ENCODE results near the gene MYADM. TPM values are rescaled to one million over a fixed set of nuclear protein-coding genes. Genes with fewer than 3 reads are reported as not detected.

Gene MYADM
- total and polyA plus RNA-seq, 4 donors, result 48.5 to 245 (median 79.1) TPM

- H3K9ac ChIP-seq (ENCODE audit: insufficient read depth in 1 of 2, low read length in 2 of 2), result no peak overlapping the region
- ATAC-seq (ENCODE audit: insufficient read depth, low FRiP score) (no peak), DNase-seq (no peak)
- no peak overlapping the region for H3K4me3 ChIP-seq
- H3K27ac ChIP-seq (ENCODE audit: low read depth in 1 of 2, low read length in 1 of 2), result no peak overlapping the region
- H3K4me1 ChIP-seq (ENCODE audit: control insufficient read depth in 5 of 5, insufficient read depth in 5 of 5, low read length in 5 of 5), result peaks cover 0 to 11% (median 4%) of the 10 kb centered on the region in 5 donors
- H3K27me3 ChIP-seq (ENCODE audit: control insufficient read depth in 3 of 3, insufficient read depth in 3 of 3, low read length in 2 of 3), result peaks cover 2 to 49% (median 41%) of the 10 kb centered on the region in 3 donors
- H3K36me3 ChIP-seq (ENCODE audit: control insufficient read depth in 4 of 4, insufficient read depth in 4 of 4, low read length in 4 of 4), result no peaks in the 10 kb centered on the region
- TF ChIP-seq, protein P1, sequence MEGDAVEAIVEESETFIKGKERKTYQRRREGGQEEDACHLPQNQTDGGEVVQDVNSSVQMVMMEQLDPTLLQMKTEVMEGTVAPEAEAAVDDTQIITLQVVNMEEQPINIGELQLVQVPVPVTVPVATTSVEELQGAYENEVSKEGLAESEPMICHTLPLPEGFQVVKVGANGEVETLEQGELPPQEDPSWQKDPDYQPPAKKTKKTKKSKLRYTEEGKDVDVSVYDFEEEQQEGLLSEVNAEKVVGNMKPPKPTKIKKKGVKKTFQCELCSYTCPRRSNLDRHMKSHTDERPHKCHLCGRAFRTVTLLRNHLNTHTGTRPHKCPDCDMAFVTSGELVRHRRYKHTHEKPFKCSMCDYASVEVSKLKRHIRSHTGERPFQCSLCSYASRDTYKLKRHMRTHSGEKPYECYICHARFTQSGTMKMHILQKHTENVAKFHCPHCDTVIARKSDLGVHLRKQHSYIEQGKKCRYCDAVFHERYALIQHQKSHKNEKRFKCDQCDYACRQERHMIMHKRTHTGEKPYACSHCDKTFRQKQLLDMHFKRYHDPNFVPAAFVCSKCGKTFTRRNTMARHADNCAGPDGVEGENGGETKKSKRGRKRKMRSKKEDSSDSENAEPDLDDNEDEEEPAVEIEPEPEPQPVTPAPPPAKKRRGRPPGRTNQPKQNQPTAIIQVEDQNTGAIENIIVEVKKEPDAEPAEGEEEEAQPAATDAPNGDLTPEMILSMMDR (IDR thresholded peaks at IDR 0.05; ENCODE audit: control extremely low read depth, extremely low read depth), result no peak
- H3K9me3 ChIP-seq (ENCODE audit: control insufficient read depth in 4 of 4, insufficient read depth in 3 of 4, low read length in 3 of 4), result no peaks in the 10 kb centered on the region
- 24 to 37% methylated on average over 12 of the region's 12 CpGs for WGBS, 2 donors
Measured at GRCh38 chr19:53884256-53884655, 16.6 kb downstream of the MYADM start.

DNA sequence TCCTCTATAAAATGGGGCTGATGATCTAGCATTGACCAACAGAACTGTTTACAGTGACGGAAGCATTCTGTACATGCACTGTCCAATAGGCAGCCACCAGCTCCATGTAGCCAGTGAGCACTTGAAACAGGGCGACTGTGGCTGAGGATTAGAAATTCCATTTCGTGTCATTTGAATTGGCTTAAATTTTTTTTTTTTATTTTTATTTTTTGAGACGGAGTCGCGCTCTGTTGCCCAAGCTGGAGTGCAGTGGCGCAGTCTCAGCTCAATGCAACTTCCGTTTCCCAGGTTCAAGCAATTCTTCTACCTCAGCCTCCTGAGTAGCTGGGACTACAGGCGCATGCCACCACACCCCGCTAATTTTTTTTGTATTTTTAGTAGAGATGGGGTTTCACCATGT is 17.4 kb downstream of the MYADM start:
- Histone ChIP-seq H3K9me3 (ENCODE audit: control insufficient read depth in 4 of 4, insufficient read depth in 3 of 4, low read length in 3 of 4) (no peaks in the 10 kb centered on the region), H3K9ac (ENCODE audit: insufficient read depth in 1 of 2, low read length in 2 of 2) (no peak overlapping the region), H3K27ac (ENCODE audit: low read depth in 1 of 2, low read length in 1 of 2) (no peak overlapping the region), H3K4me1 (ENCODE audit: control insufficient read depth in 5 of 5, insufficient read depth in 5 of 5, low read length in 5 of 5) (peaks cover 0 to 11% (median 3%) of the 10 kb centered on the region in 5 donors), H3K27me3 (ENCODE audit: control insufficient read depth in 3 of 3, insufficient read depth in 3 of 3, low read length in 2 of 3) (peaks cover 2 to 49% (median 36%) of the 10 kb centered on the region in 3 donors), H3K36me3 (ENCODE audit: control insufficient read depth in 4 of 4, insufficient read depth in 4 of 4, low read length in 4 of 4) (no peaks in the 10 kb centered on the region), H3K4me3 (no peak overlapping the region)
- WGBS, 2 donors, result 91 to 95% methylated on average over 10 of the region's 10 CpGs
- ATAC-seq (ENCODE audit: insufficient read depth, low FRiP score), result no peak
- no peak for DNase-seq
- TF ChIP-seq, protein P1 (IDR thresholded peaks at IDR 0.05; ENCODE audit: control extremely low read depth, extremely low read depth), result no peak

- Histone ChIP-seq H3K27ac (ENCODE audit: low read depth in 1 of 2, low read length in 1 of 2) (no peak overlapping the region), H3K36me3 (ENCODE audit: control insufficient read depth in 4 of 4, insufficient read depth in 4 of 4, low read length in 4 of 4) (no peaks in the 10 kb centered on the region), H3K9me3 (ENCODE audit: control insufficient read depth in 4 of 4, insufficient read depth in 3 of 4, low read length in 3 of 4) (no peaks in the 10 kb centered on the region), H3K27me3 (ENCODE audit: control insufficient read depth in 3 of 3, insufficient read depth in 3 of 3, low read length in 2 of 3) (peaks cover 3 to 15% (median 3%) of the 10 kb centered on the region in 3 donors), H3K4me3 (no peak overlapping the region), H3K9ac (ENCODE audit: insufficient read depth in 1 of 2, low read length in 2 of 2) (no peak overlapping the region), H3K4me1 (ENCODE audit: control insufficient read depth in 5 of 5, insufficient read depth in 5 of 5, low read length in 5 of 5) (peaks cover 0 to 2% (median 0%) of the 10 kb centered on the region in 5 donors)
- ATAC-seq (ENCODE audit: insufficient read depth, low FRiP score) (no peak), DNase-seq (no peak)
- TF ChIP-seq, protein P1 (IDR thresholded peaks at IDR 0.05; ENCODE audit: control extremely low read depth, extremely low read depth), result no peak
- WGBS, 2 donors, result 76 to 85% methylated on average over 23 of the region's 23 CpGs
Measured at GRCh38 chr19:53892301-53892980, 24.8 kb downstream of the MYADM start.
